ENCODE measurements around the gene GM2A. TPM values are rescaled to one million over a fixed set of nuclear protein-coding genes. Genes with fewer than 3 reads are reported as not detected.

The GM2A gene
- total RNA-seq, 1 experiment from 2014 or later: 90.2 TPM

- H2AFZ ChIP-seq (ENCODE audit: low read length): no peak overlapping the region
- no peak overlapping the region for H3K4me2 ChIP-seq (ENCODE audit: low read length)
- no peak overlapping the region for H3K4me3 ChIP-seq (ENCODE audit: low read length)
- no peaks in the 10 kb centered on the region for H3K9me2 ChIP-seq (replicated peaks; ENCODE audit: low read length)
- BruUV-seq (replicated peaks): no TSS peak
- DNase-seq (no peak), ATAC-seq (no peak)
- no peaks in the 10 kb centered on the region for H3K79me2 ChIP-seq (ENCODE audit: low read length)
- H3K4me1 ChIP-seq (ENCODE audit: insufficient read depth, low read length): no peaks in the 10 kb centered on the region
- H3K27me3 ChIP-seq (ENCODE audit: low read length): no peaks in the 10 kb centered on the region
- H4K20me1 ChIP-seq (ENCODE audit: low read length): no peaks in the 10 kb centered on the region
- ChIA-PET POLR2A (ENCODE audit: unreplicated experiment) (no interaction called here), CTCF (no interaction called here)
- no peaks in the 10 kb centered on the region for H3K36me3 ChIP-seq (ENCODE audit: low read depth, low read length)
- no peaks in the 10 kb centered on the region for H3F3A ChIP-seq (ENCODE audit: low read length, unreplicated experiment)
- intact Hi-C loops (cut with micrococcal nuclease): loop anchor here (2.0 kb wide), 1 partner anchor 23 kb away; no protein-coding TSS in a partner anchor
- no peak overlapping the region for H3K27ac ChIP-seq (ENCODE audit: low read length)
- 0 out of 2 replicates have a peak, but pooled peaks cover 3% of the 10 kb centered on the region for H3K9me3 ChIP-seq (ENCODE audit: low read length)
- TF ChIP-seq EZH2 (IDR thresholded peaks at IDR 0.05; ENCODE audit: low read length, unreplicated experiment) (no peak), EZH2phosphoT487 (IDR thresholded peaks at IDR 0.05; ENCODE audit: borderline replicate concordance, low read length) (no peak), CTCF (conservative IDR thresholded peaks at IDR 0.05; ENCODE audit: low read depth, low read length) (no peak)
- no peak overlapping the region for H3K9ac ChIP-seq (ENCODE audit: low read length)
Measured at GRCh38 chr5:151313357-151313756, 60.4 kb downstream of the GM2A start.

GRCh38 chr5:151315998-151316597 lies 63.1 kb downstream of the GM2A start:
- Histone ChIP-seq H3K9me3 (ENCODE audit: low read length) (no peaks in the 10 kb centered on the region), H3K4me1 (ENCODE audit: insufficient read depth, low read length) (no peaks in the 10 kb centered on the region), H3K36me3 (ENCODE audit: low read depth, low read length) (no peaks in the 10 kb centered on the region), H3K79me2 (ENCODE audit: low read length) (no peaks in the 10 kb centered on the region), H3F3A (ENCODE audit: low read length, unreplicated experiment) (no peaks in the 10 kb centered on the region), H3K27me3 (ENCODE audit: low read length) (no peaks in the 10 kb centered on the region), H3K27ac (ENCODE audit: low read length) (no peak overlapping the region), H4K20me1 (ENCODE audit: low read length) (no peaks in the 10 kb centered on the region), H3K4me3 (ENCODE audit: low read length) (no peak overlapping the region), H3K4me2 (ENCODE audit: low read length) (no peak overlapping the region), H2AFZ (ENCODE audit: low read length) (no peak overlapping the region), H3K9ac (ENCODE audit: low read length) (no peak overlapping the region), H3K9me2 (replicated peaks; ENCODE audit: low read length) (no peaks in the 10 kb centered on the region)
- POLR2A ChIA-PET (ENCODE audit: unreplicated experiment): interaction anchor here (0.5 kb wide), 1 partner anchor 443 kb away, joined by 9 read pairs; the partner anchor contains the start of gene ATOX1
- ATAC-seq (peak; percentile 89), DNase-seq (peak; percentile 93)
- CTCF ChIA-PET: interaction anchor here (0.6 to 1.5 kb wide), 10 partner anchors 14 to 336 kb away, joined by 3 to 17 read pairs (median 6); partner anchors contain the start of genes CCDC69 and GM2A
- BruUV-seq (replicated peaks): no TSS peak
- intact Hi-C loops (cut with micrococcal nuclease): loop anchor here (1.0 to 5.0 kb wide), 7 partner anchors 17 to 206 kb away; partner anchors contain the start of gene GM2A
- TF ChIP-seq EZH2 (IDR thresholded peaks at IDR 0.05; ENCODE audit: low read length, unreplicated experiment): no peak
- peak; percentile 96 for TF ChIP-seq CTCF (conservative IDR thresholded peaks at IDR 0.05; ENCODE audit: low read depth, low read length)

- ChIA-PET POLR2A (ENCODE audit: unreplicated experiment) (interaction anchor here (0.7 kb wide), 1 partner anchor 109 kb away, joined by 3 read pairs; no protein-coding TSS in a partner anchor), CTCF (no interaction called here)
- no peak overlapping the region for H3K4me2 ChIP-seq (ENCODE audit: low read length)
- H4K20me1 ChIP-seq (ENCODE audit: low read length): no peaks in the 10 kb centered on the region
- no peak overlapping the region for H3K9ac ChIP-seq (ENCODE audit: low read length)
- H3K27me3 ChIP-seq (ENCODE audit: low read length): no peaks in the 10 kb centered on the region
- H3K79me2 ChIP-seq (ENCODE audit: low read length): no peaks in the 10 kb centered on the region
- H3K9me2 ChIP-seq (replicated peaks; ENCODE audit: low read length): no peaks in the 10 kb centered on the region
- H3K36me3 ChIP-seq (ENCODE audit: low read depth, low read length): no peaks in the 10 kb centered on the region
- H3K4me3 ChIP-seq (ENCODE audit: low read length): no peak overlapping the region
- no peak overlapping the region for H3K27ac ChIP-seq (ENCODE audit: low read length)
- BruUV-seq (replicated peaks): no TSS peak
- no peak for DNase-seq
- intact Hi-C loops (cut with micrococcal nuclease): loop anchor here (2.0 to 5.0 kb wide), 7 partner anchors 19 to 335 kb away; partner anchors contain the start of gene GM2A
- no peaks in the 10 kb centered on the region for H3K4me1 ChIP-seq (ENCODE audit: insufficient read depth, low read length)
- ATAC-seq: no peak
- H3F3A ChIP-seq (ENCODE audit: low read length, unreplicated experiment): no peaks in the 10 kb centered on the region
- no peak overlapping the region for H2AFZ ChIP-seq (ENCODE audit: low read length)
- TF ChIP-seq CTCF (conservative IDR thresholded peaks at IDR 0.05; ENCODE audit: low read depth, low read length) (no peak), EZH2phosphoT487 (IDR thresholded peaks at IDR 0.05; ENCODE audit: borderline replicate concordance, low read length) (no peak), EZH2 (IDR thresholded peaks at IDR 0.05; ENCODE audit: low read length, unreplicated experiment) (no peak)
- H3K9me3 ChIP-seq (ENCODE audit: low read length): no peaks in the 10 kb centered on the region
Measured at GRCh38 chr5:151317871-151318270, 64.9 kb downstream of the GM2A start.
